HepG2 (cell line): Measurements from ENCODE around the gene TOE1. TPM values are rescaled to one million over a fixed set of nuclear protein-coding genes. Genes with fewer than 3 reads are reported as not detected.

ENCODE experiments used
- ATAC-seq: fragments of 200-7000 bp; cut with Tn5 transposase; 3 replicates; pipeline ENCODE4 v1.9.1; 2020; ENCODE audit warnings: mild to moderate bottlenecking, moderate library complexity
- BruUV-seq: library from RNA; stranded (reverse); fragments of 400-500 nt; replicated peaks from 2 replicates; lab custom pipeline; 2021; lab: Mats Ljungman, UMichigan
- CTCF ChIA-PET: fragments of 300-600 bp; formaldehyde crosslinking; extraction: SDS; loops from one replicate; lab custom pipeline; 2021; ENCODE audit warnings: low total read pairs, inconsistent platforms, low intra/inter-chr PET ratio; lab: Yijun Ruan, JAX
- POLR2A ChIA-PET: fragments of 350-600 bp; sonication (Branson Sonifier 250); formaldehyde crosslinking; loops from one replicate; lab custom pipeline; 2020; ENCODE audit warnings: antibody characterized with exemption, inconsistent platforms; lab: Yijun Ruan, JAX
- DNase-seq: peaks from one replicate; pipeline ENCODE4 v3.0.0-alpha.2; 2015; ENCODE audit warnings: low spot score
- FAIRE-seq: peaks from 3 replicates; lab custom pipeline; 2011; peaks lifted over from hg19 to GRCh38; lab: Jason Lieb, UNC
- H2AFZ ChIP-seq: one replicate; pipeline ENCODE4 v1.6.1; 2011; ENCODE audit warnings: low read length, inconsistent platforms
- H3K27ac ChIP-seq: fragments of 300-600 bp; 3 replicates; pipeline ENCODE4 v1.8.0; 2011; ENCODE audit warnings: mixed run types, mild to moderate bottlenecking, mixed read lengths, low read length, inconsistent platforms; ENCODE audit not compliant: insufficient read depth; ENCODE audit errors: extremely low read length
- H3K27me3 ChIP-seq, 2 experiments: fragments of 200-600 bp in 1 of 2; 2 replicates in 1 of 2; 3 replicates in 1 of 2; pipeline versions ENCODE4 v1.6.0 to v1.8.0; 2011; ENCODE audit warnings: low read length in 2 of 2, mild to moderate bottlenecking in 2 of 2, moderate library complexity in 2 of 2, inconsistent platforms in 1 of 2; ENCODE audit not compliant: insufficient read depth in 2 of 2, control insufficient read depth in 1 of 2
- H3K36me3 ChIP-seq, 2 experiments: fragments of 200-600 bp in 1 of 2; replicated peaks in 1 of 2; 2 replicates in 1 of 2; 3 replicates in 1 of 2; pipeline versions ENCODE4 v1.5.1 to v1.8.0; 2011; ENCODE audit warnings: low read length in 2 of 2, inconsistent platforms in 1 of 2; ENCODE audit not compliant: insufficient read depth in 2 of 2, control insufficient read depth in 1 of 2
- H3K4me1 ChIP-seq: 2 replicates; pipeline ENCODE4 v1.5.1; 2012; ENCODE audit warnings: low read length, inconsistent platforms; ENCODE audit not compliant: insufficient read depth
- H3K4me2 ChIP-seq: 2 replicates; pipeline ENCODE4 v1.6.0; 2011; ENCODE audit warnings: low read depth, low read length, inconsistent platforms
- H3K4me3 ChIP-seq, 3 experiments: fragments of 200-600 bp in 1 of 3; sonication (generic), shearing (Covaris generic) in 1 of 3; replicated peaks in 1 of 3; 2 replicates each; pipeline ENCODE4 v1.5.1; 2011 to 2016; ENCODE audit warnings: low read length in 3 of 3, inconsistent platforms in 2 of 3, low read depth in 2 of 3, mild to moderate bottlenecking in 2 of 3, control low read depth in 1 of 3, mixed read lengths in 1 of 3; ENCODE audit not compliant: insufficient read depth in 1 of 3
- H3K79me2 ChIP-seq: one replicate; pipeline ENCODE4 v1.6.1; 2011; ENCODE audit warnings: low read length, inconsistent platforms; ENCODE audit not compliant: insufficient read depth
- H3K9ac ChIP-seq: 2 replicates; pipeline ENCODE4 v1.6.0; 2011; ENCODE audit warnings: mild to moderate bottlenecking, low read depth, low read length, inconsistent platforms; ENCODE audit not compliant: insufficient read depth
- H3K9me3 ChIP-seq: 2 replicates; pipeline ENCODE4 v1.5.1; 2012; ENCODE audit warnings: mild to moderate bottlenecking, low read length
- H4K20me1 ChIP-seq: 2 replicates; pipeline ENCODE4 v1.6.0; 2011; ENCODE audit warnings: inconsistent platforms, mild to moderate bottlenecking, low read length, moderate library complexity; ENCODE audit not compliant: insufficient read depth
- KLF15 ChIP-seq: sonication (generic); formaldehyde crosslinking; IDR thresholded peaks from 2 replicates; pipeline ENCODE4 v1.8.1; 2023; ENCODE audit warnings: borderline replicate concordance, mild to moderate bottlenecking, inconsistent platforms, missing genetic modification reagents, mixed read lengths
- RARG ChIP-seq: sonication (generic); formaldehyde crosslinking; IDR thresholded peaks from 2 replicates; pipeline ENCODE4 v1.4.0; 2020; ENCODE audit warnings: low read depth, mild to moderate bottlenecking, missing genetic modification reagents
- ZNF253 ChIP-seq: sonication (generic); formaldehyde crosslinking; IDR thresholded peaks from 2 replicates; pipeline ENCODE4 v1.8.0; 2022; ENCODE audit warnings: mild to moderate bottlenecking, missing genetic modification reagents, borderline replicate concordance
- ZNF589 ChIP-seq: sonication (generic); formaldehyde crosslinking; conservative IDR thresholded peaks from 2 replicates; pipeline ENCODE4 v1.8.0; 2022; ENCODE audit warnings: mild to moderate bottlenecking, moderate library complexity, missing genetic modification reagents
- WGBS: methylation state at CpG from one replicate; pipeline ENCODE4 v1.1.6; 2017; ENCODE audit warnings: low lambda C conversion rate; 5-methylcytosine and 5-hydroxymethylcytosine counted together
- in situ Hi-C: cut with HindIII; loops from 2 replicates; pipeline ENCODE4 v1.10.0; 2017; ENCODE audit warnings: low pct_unique_long_range_greater_than_20kb; ENCODE audit not compliant: extremely low pct_ligation_motif_present
- intact Hi-C: fragments of 100-400 bp; cut with micrococcal nuclease; formaldehyde crosslinking; loops from one replicate; pipeline ENCODE4 v1.10.0; 2022; ENCODE audit not compliant: unreplicated experiment
- polyA plus RNA-seq, 8 experiments: library from polyadenylated mRNA; depleted of rRNA in 3 of 8; stranded (reverse) in 7 of 8; unstranded in 1 of 8; fragments of >200 nt; fragmentation: Illumina TruSeq in 4 of 8; extraction: Trizol in 4 of 8; gene quantifications; 2 replicates each; pipeline versions ENCODE4 v1.2.1 to v1.2.3, GENCODE V29; 2011 to 2016; ENCODE audit warnings: low read depth in 4 of 8, missing spikeins in 1 of 8, mixed read lengths in 1 of 8; ENCODE audit not compliant: insufficient read depth in 1 of 8
- total RNA-seq, 5 experiments: library from RNA; depleted of rRNA; stranded (reverse); fragments of >200 nt; fragmentation: Illumina TruSeq; extraction: Trizol; gene quantifications; 2 replicates each; pipeline ENCODE4 v1.2.3, GENCODE V29; 2016; ENCODE audit warnings: low read depth in 1 of 5
- TF ChIP-seq, protein P1 (sequence below): sonication (generic); formaldehyde crosslinking; IDR thresholded peaks from 2 replicates; pipeline ENCODE4 v1.4.0; 2020; ENCODE audit warnings: missing genetic modification reagents, mild to moderate bottlenecking, borderline replicate concordance
- TF ChIP-seq, protein P2 (sequence below): sonication (generic); formaldehyde crosslinking; IDR thresholded peaks from 2 replicates; pipeline ENCODE4 v1.4.0; 2020; ENCODE audit warnings: missing genetic modification reagents

The TOE1 gene
- total and polyA plus RNA-seq, 2 of the 13 experiments (the other 11 are each of a cell fraction or from before 2014, with no cell fraction given): 14.1 to 19.0 TPM

DNA sequence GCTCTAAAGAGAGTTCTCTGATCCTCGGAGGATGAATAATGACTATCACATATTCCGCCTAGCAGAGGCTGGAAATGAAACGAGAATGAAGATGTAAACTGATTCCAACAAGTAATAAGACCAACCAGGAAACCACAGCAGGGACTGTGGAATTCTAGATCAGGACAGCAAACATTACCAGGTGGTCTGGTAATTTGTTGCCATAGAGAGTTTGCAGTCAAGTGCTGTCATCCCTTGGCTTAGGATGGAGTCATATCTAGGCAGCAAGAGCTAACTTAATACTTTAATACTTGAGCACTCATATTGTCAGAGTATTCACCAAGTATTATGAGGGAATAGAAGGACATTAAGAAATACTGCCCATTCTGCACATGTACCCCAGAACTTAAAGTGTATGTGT is 45.3 kb downstream of the TOE1 start:
- no peak for TF ChIP-seq RARG (CRISPR knock-in tag)
- TF ChIP-seq KLF15 (CRISPR knock-in tag): no peak
- TF ChIP-seq, protein P1, sequence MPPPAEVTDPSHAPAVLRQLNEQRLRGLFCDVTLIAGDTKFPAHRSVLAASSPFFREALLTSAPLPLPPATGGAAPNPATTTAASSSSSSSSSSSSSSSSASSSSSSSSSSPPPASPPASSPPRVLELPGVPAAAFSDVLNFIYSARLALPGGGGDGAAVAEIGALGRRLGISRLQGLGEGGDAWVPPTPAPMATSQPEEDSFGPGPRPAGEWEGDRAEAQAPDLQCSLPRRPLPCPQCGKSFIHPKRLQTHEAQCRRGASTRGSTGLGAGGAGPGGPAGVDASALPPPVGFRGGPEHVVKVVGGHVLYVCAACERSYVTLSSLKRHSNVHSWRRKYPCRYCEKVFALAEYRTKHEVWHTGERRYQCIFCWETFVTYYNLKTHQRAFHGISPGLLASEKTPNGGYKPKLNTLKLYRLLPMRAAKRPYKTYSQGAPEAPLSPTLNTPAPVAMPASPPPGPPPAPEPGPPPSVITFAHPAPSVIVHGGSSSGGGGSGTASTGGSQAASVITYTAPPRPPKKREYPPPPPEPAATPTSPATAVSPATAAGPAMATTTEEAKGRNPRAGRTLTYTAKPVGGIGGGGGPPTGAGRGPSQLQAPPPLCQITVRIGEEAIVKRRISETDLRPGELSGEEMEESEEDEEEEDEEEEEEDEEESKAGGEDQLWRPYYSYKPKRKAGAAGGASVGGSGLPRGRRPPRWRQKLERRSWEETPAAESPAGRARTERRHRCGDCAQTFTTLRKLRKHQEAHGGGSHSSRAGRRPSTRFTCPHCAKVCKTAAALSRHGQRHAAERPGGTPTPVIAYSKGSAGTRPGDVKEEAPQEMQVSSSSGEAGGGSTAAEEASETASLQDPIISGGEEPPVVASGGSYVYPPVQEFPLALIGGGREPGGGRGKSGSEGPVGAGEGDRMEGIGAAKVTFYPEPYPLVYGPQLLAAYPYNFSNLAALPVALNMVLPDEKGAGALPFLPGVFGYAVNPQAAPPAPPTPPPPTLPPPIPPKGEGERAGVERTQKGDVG (CRISPR knock-in tag): no peak
- TF ChIP-seq, protein P2, sequence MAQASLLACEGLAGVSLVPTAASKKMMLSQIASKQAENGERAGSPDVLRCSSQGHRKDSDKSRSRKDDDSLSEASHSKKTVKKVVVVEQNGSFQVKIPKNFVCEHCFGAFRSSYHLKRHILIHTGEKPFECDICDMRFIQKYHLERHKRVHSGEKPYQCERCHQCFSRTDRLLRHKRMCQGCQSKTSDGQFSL (CRISPR knock-in tag): no peak
- no peak for TF ChIP-seq ZNF589
- TF ChIP-seq ZNF253: no peak
- WGBS: 94% methylated on average over 3 of the region's 3 CpGs
- DNase-seq (no peak), FAIRE-seq (no peak), ATAC-seq (no peak)
- Histone ChIP-seq H3K4me2 (no peak overlapping the region), H3K27ac (no peak overlapping the region), H3K4me1 (peaks cover 9% of the 10 kb centered on the region; the same call in 1 of the 2 replicates), H3K9ac (no peak overlapping the region), H3K4me3 (no peak overlapping the region), H2AFZ (no peak overlapping the region), H3K27me3 (no peaks in the 10 kb centered on the region), H3K9me3 (no peaks in the 10 kb centered on the region), H3K79me2 (no peaks in the 10 kb centered on the region), H3K36me3 (no peaks in the 10 kb centered on the region), H4K20me1 (no peaks in the 10 kb centered on the region)
- CTCF ChIA-PET: no interaction called here
- intact Hi-C loops (loop anchor here (10.0 kb wide), 1 partner anchor 59 kb away; no protein-coding TSS in a partner anchor), in situ Hi-C loops (no loop called here)
- POLR2A ChIA-PET: no interaction called here
- BruUV-seq: no TSS peak
